ENCODE data around the gene PGM5.

DNA sequence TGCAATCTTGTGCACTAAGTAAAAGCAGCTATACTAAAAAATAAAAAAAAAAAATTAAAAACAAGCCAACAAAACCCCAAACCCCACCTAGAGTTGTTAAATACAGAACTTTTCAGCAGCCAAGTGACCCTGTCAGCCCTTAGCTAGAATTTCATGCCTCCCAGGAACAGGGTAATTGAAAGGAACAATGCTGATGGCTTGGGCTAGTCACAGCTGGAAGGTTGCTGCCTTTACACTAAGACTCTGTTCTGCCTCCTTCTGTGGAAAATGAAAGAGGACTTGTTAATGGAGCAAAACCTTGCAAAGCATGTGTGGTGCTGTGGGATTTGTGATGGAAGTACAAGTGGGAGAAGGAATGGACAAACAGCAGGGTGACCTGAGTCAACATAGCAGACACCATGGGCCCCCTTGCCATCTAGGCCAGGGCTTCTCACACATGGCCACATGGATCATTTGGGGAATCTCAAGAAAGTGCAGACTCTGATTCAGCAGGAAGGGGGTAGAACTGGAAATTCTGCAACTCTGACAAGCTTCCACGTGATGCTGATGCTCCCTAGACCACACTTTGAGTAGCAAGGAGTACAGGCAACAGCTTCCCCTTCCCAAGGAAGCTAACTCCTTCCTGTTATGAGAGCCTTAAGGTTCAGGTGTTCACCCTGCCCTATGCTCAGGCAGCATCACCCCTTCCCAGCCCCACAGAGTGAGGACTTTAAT is 199.2 kb downstream of the PGM5 start:
- TF ChIP-seq POLR2A (IDR thresholded peaks at IDR 0.05): no peak
- TF ChIP-seq, protein P1, sequence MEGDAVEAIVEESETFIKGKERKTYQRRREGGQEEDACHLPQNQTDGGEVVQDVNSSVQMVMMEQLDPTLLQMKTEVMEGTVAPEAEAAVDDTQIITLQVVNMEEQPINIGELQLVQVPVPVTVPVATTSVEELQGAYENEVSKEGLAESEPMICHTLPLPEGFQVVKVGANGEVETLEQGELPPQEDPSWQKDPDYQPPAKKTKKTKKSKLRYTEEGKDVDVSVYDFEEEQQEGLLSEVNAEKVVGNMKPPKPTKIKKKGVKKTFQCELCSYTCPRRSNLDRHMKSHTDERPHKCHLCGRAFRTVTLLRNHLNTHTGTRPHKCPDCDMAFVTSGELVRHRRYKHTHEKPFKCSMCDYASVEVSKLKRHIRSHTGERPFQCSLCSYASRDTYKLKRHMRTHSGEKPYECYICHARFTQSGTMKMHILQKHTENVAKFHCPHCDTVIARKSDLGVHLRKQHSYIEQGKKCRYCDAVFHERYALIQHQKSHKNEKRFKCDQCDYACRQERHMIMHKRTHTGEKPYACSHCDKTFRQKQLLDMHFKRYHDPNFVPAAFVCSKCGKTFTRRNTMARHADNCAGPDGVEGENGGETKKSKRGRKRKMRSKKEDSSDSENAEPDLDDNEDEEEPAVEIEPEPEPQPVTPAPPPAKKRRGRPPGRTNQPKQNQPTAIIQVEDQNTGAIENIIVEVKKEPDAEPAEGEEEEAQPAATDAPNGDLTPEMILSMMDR (IDR thresholded peaks at IDR 0.05): no peak
